Psoas muscle (tissue), 8 donors: ENCODE data around the gene IQSEC3. TPM values are rescaled to one million over a fixed set of nuclear protein-coding genes. Genes with fewer than 3 reads are reported as not detected.

Experiments
- ATAC-seq, 4 donors: fragments of 200-7000 bp; cut with Tn5 transposase; one replicate each; pipeline ENCODE4 v1.9.1; 2020; ENCODE audit warnings: moderate library complexity in 3 of 4, mild to moderate bottlenecking in 2 of 4
- DNase-seq, 2 donors: peaks; one replicate each; pipeline ENCODE4 v3.0.0-alpha.2; 2020
- H3K27ac ChIP-seq: fragments of 200-600 bp; one replicate; pipeline ENCODE4 v1.8.0; 2022
- H3K27me3 ChIP-seq, 3 donors: fragments of 200-600 bp in 1 of 3; one replicate each; pipeline versions ENCODE4 v1.6.1 to v1.8.0; 2013 to 2022; ENCODE audit warnings: low read length in 2 of 3, mild to moderate bottlenecking in 2 of 3, moderate library complexity in 1 of 3; ENCODE audit not compliant: insufficient read depth in 3 of 3
- H3K36me3 ChIP-seq, 2 donors: fragments of 200-600 bp in 1 of 2; one replicate each; pipeline versions ENCODE4 v1.6.1 to v1.8.0; 2013 to 2022; ENCODE audit warnings: low read depth in 1 of 2, mild to moderate bottlenecking in 1 of 2, moderate library complexity in 1 of 2; ENCODE audit not compliant: insufficient read depth in 1 of 2
- H3K4me1 ChIP-seq: fragments of 200-600 bp; one replicate; pipeline ENCODE4 v1.8.0; 2022
- H3K4me3 ChIP-seq: fragments of 200-600 bp; one replicate; pipeline ENCODE4 v1.8.0; 2022; ENCODE audit warnings: mild to moderate bottlenecking
- H3K9me3 ChIP-seq: fragments of 200-600 bp; one replicate; pipeline ENCODE4 v1.8.0; 2022
- CTCF ChIP-seq: fragments of 200-600 bp; IDR thresholded peaks from one replicate; pipeline ENCODE4 v1.8.0; 2022; ENCODE audit warnings: antibody characterized with exemption
- WGBS, 3 donors: extraction: QIAGEN DNeasy Blood & Tissue Kit; methylation state at CpG; one replicate each; pipeline versions ENCODE4 v1.1.6 to v1.1.7; 2013; 5-methylcytosine and 5-hydroxymethylcytosine counted together
- intact Hi-C, 2 donors: fragments of 100-400 bp; cut with DNase I; formaldehyde crosslinking; loops; one replicate each; pipeline versions ENCODE4 v1.11.0 to v1.14.2; 2022
- polyA plus RNA-seq, 3 donors: library from polyadenylated mRNA; stranded (reverse); fragments of 200-250 nt; gene quantifications; one replicate each; pipeline ENCODE4 v1.2.3, GENCODE V29; 2013
- total RNA-seq, 4 donors: library from RNA; stranded (reverse); fragmentation: NEBNext Ultra II Directional in 2 of 4; extraction: Animal tissue kit (Norgen Biotek cat#: 25700) in 2 of 4; gene quantifications; one replicate each; pipeline versions ENCODE4 v1.2.1 to v1.2.4, GENCODE V29; 2021 to 2023
- donor health status: healthy with polysubstance abuse.
- donor health status: DM: no; HTN: no; CAD: no; lungs with moderate emphysema.
- donor health status: Bipolar disorder and iron deficiency.
- donor health status: healthy.
- donor health status: DM: yes; HTN: yes; CAD: no.
- donor health status: DM: no; HTN: no; CAD: no.
- donor health status: DM: no; HTN: no; CAD: no.
- donor health status: DM: yes; HTN: yes; CAD: no.

IQSEC3 gene
- total and polyA plus RNA-seq, 7 donors, result 0.23 to 1.8 (median 0.58) TPM

GRCh38 chr12:220946-221550 is 154.5 kb downstream of the IQSEC3 start:
- no peaks in the 10 kb centered on the region for H3K27me3 ChIP-seq
- DNase-seq (no peak), ATAC-seq (peak in 1 of 4 donors; percentile 3)
- no peak for TF ChIP-seq CTCF
- 83 to 89% (median 88%) methylated on average over 18 to 19 of the region's 19 CpGs for WGBS, 3 donors
- H3K36me3 ChIP-seq, result no peaks in the 10 kb centered on the region
- intact Hi-C loops, result no loop called here
- H3K9me3 ChIP-seq, result no peaks in the 10 kb centered on the region
- no peak overlapping the region for H3K27ac ChIP-seq
- H3K4me1 ChIP-seq, result no peaks in the 10 kb centered on the region
- H3K4me3 ChIP-seq, result no peak overlapping the region

GRCh38 chr12:221736-222135 is 155.2 kb downstream of the IQSEC3 start:
- H3K27ac ChIP-seq, result no peak overlapping the region
- H3K9me3 ChIP-seq, result no peaks in the 10 kb centered on the region
- ATAC-seq, result no peak
- no peak overlapping the region for H3K4me3 ChIP-seq
- intact Hi-C loops, result no loop called here
- 73 to 80% (median 79%) methylated on average over 6 of the region's 6 CpGs for WGBS, 3 donors
- H3K4me1 ChIP-seq, result no peaks in the 10 kb centered on the region
- H3K36me3 ChIP-seq, result no peaks in the 10 kb centered on the region
- no peak for TF ChIP-seq CTCF
- DNase-seq, result no peak
- H3K27me3 ChIP-seq, result no peaks in the 10 kb centered on the region

GRCh38 chr12:223841-224240 is 157.3 kb downstream of the IQSEC3 start:
- ATAC-seq (no peak), DNase-seq (no peak)
- 78 to 85% (median 83%) methylated on average over 11 of the region's 11 CpGs for WGBS, 3 donors
- no peak for TF ChIP-seq CTCF
- H3K36me3 ChIP-seq, result no peaks in the 10 kb centered on the region
- H3K9me3 ChIP-seq, result no peaks in the 10 kb centered on the region
- H3K27me3 ChIP-seq, result no peaks in the 10 kb centered on the region
- H3K27ac ChIP-seq, result no peak overlapping the region
- no peaks in the 10 kb centered on the region for H3K4me1 ChIP-seq
- intact Hi-C loops, result no loop called here
- no peak overlapping the region for H3K4me3 ChIP-seq

- Histone ChIP-seq H3K27ac (no peak overlapping the region), H3K27me3 (no peaks in the 10 kb centered on the region), H3K4me3 (no peak overlapping the region), H3K9me3 (no peaks in the 10 kb centered on the region), H3K36me3 (no peaks in the 10 kb centered on the region), H3K4me1 (no peaks in the 10 kb centered on the region)
- intact Hi-C loops, result no loop called here
- DNase-seq (no peak), ATAC-seq (no peak)
- TF ChIP-seq CTCF, result no peak
- 91 to 94% (median 92%) methylated on average over 9 of the region's 9 CpGs for WGBS, 3 donors
Measured at GRCh38 chr12:224330-224729, 157.8 kb downstream of the IQSEC3 start.

- H3K36me3 ChIP-seq, result no peaks in the 10 kb centered on the region
- WGBS, 3 donors, result 87 to 93% (median 91%) methylated on average over 18 of the region's 18 CpGs
- H3K27ac ChIP-seq, result no peak overlapping the region
- no peak for ATAC-seq
- intact Hi-C loops, result no loop called here
- H3K27me3 ChIP-seq, result no peaks in the 10 kb centered on the region
- H3K4me1 ChIP-seq, result no peaks in the 10 kb centered on the region
- H3K4me3 ChIP-seq, result no peak overlapping the region
- DNase-seq, result no peak
- no peak for TF ChIP-seq CTCF
- H3K9me3 ChIP-seq, result no peaks in the 10 kb centered on the region
Measured at GRCh38 chr12:225012-225411, 158.4 kb downstream of the IQSEC3 start.
